GM18526 (cell line): Measurements from ENCODE around the gene FNDC11.

Experiments
- POLR2A ChIP-seq: IDR thresholded peaks from 3 replicates; pipeline ENCODE4 v1.6.1; 2011; ENCODE audit not compliant: insufficient read length; ENCODE audit errors: extremely low read depth

FNDC11 gene

GRCh38 chr20:63533871-63534393 lies 20.0 kb upstream of the FNDC11 start:
- no peak for TF ChIP-seq POLR2A

DNA sequence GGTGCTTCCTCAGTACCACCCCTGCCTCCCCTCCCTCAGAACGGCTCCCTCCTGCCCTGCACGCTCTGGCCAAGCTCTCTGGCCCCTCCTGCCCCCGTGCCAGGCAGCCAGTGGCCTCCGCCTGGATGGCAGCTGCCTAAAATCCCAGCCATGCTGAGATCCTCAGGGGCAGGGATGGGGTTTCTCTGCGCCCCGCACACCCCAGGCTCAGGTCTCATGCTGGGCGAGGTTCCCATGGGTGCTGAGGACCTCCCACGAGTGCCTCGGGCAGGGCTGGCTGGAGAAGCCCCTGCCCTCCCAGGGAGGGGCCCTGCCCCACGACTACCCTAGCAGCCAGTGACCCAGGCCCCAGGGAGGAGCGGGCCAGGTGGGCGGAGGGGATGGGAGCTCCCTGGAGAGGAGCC lies 19.5 kb upstream of the FNDC11 start:
- no peak for TF ChIP-seq POLR2A

DNA sequence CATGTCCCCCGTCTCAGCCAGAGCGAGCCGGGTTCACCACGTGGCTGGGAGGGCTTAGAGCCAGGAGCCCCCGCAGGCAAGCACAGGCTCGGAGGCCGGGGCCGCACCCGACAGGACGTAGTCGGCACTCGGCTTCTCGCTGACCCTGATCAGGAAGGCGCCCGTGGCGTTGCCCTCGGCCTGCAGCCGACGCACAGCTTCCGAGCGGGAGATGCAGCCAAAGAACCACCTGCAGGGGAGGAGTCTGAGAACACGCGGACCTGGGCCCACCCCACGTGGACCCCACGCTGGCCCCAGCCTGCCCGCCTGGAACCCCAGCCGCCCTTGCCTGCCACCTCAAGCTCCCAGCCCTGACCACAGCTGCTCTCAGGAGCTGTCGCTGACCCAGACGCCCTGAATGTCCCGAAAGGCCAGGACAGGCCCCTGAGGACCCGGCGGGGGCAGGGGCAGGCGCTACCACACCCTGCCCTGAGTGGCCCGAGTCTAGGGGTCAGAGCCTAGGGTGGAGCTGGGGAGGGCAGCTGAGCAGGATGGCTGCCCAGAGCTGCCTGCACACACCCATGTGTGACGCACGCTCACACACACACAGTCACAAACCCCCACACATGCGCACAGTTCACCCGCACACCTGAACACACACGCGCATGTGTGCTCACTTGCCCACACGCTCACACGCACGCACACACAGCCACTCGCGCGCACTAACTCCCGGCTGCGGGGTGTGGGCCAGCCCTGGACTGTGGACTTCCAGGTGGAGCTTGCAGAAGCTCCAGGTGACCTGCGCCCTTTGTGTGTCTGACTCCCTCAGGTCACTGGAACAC lies 18.9 kb upstream of the FNDC11 start:
- TF ChIP-seq POLR2A, result no peak

DNA sequence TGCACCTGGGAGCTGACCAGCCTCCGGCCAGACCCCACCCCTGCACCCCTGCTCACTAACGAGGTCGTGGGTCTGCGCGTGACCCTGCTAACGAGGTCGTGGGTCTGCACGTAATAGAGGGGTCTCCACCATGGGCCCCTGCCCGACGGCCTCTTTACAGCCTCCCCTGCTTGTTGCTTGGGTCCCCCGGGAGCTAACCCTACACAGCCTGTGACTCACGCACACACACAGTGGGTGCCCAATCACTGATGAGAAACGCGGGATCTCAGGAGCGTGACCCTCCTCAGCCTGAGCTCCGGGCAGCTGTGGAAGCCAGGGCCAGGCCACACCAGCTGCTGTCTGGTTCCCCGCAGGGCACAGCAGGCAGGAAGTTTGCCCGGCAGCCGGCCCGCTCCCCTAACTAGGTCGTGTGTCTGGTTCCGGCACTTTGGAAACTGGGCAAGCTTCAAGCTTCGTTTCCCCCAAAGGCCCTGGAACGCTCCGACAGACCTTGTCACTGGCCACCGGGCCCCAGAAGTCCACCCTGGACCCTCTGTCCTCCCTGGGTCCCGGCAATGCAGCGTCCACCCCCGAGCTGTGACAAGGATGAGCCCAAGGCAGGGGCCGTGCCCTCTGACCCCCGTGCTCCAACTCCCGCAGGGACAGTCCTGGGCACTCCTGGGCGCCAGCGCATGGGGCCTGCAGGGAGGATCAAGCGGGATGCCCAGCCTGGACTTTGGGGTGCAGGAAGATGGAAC lies 17.6 kb upstream of the FNDC11 start:
- no peak for TF ChIP-seq POLR2A

DNA sequence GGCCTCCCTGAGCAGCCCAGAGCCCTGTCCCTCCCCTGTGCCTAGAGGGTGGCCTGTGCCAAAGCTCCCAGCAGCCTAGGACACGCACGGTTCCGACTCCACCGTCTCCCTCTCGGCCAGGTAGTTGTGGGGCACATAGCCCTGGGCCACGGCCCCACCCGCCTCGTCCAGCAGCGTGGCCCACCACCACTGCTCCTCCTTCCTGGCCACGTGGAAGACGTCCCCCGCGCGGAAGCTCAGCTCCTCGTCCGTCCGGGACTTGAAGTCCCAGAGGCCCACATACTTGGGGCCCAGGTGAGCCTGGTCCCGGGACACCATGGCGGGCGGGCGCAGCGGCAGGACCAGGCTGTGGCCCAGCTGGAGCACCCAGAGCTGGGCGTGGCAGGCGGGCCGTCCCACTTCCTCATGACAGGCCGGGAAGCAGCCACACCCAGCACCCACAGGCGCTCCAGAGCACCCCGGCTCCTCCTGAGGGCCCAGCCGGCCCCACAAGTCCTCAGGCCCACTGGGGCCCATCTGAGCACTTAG lies 16.9 kb upstream of the FNDC11 start, which contains the start of gene PTK6:
TSS of gene PTK6 (minus strand) at position 380 of the 528 bp plus-strand sequence. CDS start at position 318, 62 bp downstream.
- TF ChIP-seq POLR2A, result no peak

GRCh38 chr20:63537525-63538203 lies 16.3 kb upstream of the FNDC11 start:
- TF ChIP-seq POLR2A, result peak; percentile 73

GRCh38 chr20:63538204-63539091 lies 15.5 kb upstream of the FNDC11 start:
- TF ChIP-seq POLR2A, result no peak

DNA sequence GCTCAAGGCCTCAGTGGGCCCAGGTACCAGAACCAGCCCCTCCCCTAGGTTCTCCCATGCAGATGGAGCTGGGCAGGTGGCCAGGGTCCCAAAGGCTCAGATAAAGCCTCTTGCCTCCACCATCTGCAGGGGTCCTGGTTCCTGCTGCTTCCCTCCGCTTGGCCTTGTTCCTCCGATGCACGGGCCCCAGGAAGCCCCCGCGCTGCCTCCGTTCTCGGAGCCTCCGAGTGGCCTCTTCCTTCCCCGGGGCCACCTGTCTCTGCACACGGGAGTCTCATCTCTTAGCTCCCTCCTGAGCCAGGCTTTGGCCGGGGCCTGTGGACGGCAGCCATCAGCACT lies 14.9 kb upstream of the FNDC11 start:
- TF ChIP-seq POLR2A, result no peak

DNA sequence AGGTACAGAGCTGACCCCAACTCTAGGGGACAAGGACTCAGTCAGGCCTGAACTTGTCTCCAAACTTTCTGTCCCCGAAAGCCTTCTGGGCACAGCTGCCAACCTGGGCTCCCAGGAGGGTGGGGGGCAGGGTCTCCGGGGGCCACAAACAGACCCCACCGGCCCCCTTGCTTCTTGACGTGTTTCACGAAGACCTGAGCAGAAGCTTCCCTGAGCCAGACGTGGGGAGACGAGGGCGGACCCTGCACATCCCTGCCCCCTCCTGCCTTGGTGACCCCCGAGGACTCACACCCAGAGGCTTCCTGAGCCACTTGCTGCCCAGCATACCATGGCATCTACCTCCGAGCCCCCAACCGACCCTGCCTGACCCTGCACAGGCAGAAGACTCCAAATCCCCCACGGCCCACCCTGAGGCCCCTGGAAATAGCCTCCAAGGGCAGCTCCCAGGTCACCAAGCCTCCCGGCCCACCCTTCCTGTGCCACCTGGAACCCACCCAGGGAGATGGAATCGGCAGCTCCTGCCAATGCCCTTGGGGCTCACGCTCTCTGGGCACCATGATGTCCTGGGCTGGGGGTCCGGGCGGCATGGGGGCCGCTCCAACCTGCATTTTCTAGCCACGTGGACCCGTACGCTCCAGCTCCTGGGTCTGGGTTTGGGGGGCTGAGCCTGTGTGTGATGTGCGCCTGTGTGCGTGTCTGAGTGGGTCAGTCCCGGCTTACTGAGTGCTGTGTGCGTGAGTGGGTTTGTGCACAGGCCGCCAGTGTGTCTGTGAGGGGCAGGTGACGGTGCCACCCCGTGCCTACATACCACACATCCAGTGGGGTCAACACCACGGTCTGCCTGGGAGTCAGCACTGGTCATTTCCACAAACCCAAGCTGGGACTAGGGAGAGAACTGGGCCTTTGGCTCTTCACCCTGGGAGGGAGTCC lies 14.3 kb upstream of the FNDC11 start:
- no peak for TF ChIP-seq POLR2A

DNA sequence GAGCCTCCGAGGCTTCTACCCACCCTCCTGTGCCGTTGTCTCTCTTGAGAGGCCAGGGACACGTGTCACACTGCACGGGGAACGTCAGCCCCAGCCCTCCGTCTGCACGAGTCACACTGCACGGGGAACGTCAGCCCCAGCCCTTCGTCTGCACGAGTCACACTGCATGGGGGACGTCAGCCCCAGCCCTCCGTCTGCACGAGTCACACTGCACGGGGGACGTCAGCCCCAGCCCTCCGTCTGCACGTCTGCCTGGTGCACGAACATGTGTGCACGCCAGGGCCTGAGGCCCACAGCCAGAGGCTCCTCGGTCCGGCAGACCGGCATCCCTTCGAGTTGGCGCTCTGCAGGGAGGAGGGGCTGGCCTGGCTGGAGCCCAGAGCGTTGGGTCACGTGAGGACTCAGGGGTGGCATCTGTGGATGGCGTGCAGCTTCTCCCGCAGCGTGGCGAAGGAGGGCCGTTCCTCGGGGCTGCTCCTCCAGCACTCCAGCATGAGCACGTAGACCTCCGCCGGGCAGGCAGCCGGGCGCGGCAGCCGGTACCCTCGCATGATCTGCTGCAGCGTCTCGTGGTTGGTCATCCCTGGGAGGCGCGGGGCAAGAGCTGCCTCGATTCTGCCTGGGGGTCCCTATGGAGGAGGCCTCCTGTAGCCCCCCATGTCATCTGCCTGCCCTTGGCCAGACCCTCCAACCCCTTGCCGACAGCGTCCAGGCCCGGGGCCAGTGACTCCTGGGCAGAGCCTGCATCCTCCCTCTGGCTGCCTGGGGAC lies 13.4 kb upstream of the FNDC11 start:
- TF ChIP-seq POLR2A, result no peak

DNA sequence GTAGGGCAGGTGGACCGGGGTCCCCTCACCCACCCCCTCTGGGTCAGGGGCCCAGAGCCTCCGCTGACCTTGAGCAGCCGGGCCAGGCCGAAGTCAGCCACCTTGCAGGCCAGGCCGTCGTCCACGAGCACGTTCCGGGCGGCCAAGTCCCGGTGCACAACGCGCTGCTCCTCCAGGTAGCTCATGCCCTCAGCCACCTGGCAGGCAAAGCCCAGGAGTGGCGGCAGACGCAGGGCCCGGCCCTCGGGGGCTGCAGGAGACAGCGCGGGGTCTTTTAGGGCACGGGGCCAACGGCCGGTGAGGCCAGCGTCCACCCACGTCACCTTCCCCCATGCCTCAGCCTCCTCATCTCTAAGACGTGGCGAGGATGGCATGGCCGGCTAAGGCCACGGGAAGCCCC lies 12.6 kb upstream of the FNDC11 start:
- no peak for TF ChIP-seq POLR2A

- TF ChIP-seq POLR2A, result no peak
These were observed 11.9 kb upstream of the FNDC11 start for GRCh38 chr20:63542031-63542559.

DNA sequence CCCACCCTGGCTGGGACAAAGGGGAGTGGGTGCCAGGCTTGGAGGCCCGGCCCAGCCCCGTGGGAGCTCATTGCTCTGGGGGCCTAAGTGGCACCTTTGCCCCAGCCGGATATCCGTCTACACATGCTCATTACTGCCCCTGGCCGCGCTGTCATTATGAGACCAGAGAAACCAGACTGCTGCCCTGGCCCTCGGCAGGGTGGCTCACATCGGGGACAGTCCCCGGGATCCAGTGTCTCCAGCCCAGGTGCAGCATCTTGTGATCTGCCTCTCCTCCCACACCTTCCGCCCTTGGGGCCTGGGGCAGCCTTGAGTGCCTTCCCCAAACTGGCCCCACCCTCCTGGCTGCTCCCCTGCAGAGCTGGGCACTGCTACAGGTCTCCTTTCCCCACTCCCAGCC lies 11.3 kb upstream of the FNDC11 start:
- TF ChIP-seq POLR2A, result no peak

GRCh38 chr20:63543131-63543530 lies 10.8 kb upstream of the FNDC11 start:
- TF ChIP-seq POLR2A, result no peak
